ENCODE results near the gene FGFR2.

- TF ChIP-seq, protein P1, sequence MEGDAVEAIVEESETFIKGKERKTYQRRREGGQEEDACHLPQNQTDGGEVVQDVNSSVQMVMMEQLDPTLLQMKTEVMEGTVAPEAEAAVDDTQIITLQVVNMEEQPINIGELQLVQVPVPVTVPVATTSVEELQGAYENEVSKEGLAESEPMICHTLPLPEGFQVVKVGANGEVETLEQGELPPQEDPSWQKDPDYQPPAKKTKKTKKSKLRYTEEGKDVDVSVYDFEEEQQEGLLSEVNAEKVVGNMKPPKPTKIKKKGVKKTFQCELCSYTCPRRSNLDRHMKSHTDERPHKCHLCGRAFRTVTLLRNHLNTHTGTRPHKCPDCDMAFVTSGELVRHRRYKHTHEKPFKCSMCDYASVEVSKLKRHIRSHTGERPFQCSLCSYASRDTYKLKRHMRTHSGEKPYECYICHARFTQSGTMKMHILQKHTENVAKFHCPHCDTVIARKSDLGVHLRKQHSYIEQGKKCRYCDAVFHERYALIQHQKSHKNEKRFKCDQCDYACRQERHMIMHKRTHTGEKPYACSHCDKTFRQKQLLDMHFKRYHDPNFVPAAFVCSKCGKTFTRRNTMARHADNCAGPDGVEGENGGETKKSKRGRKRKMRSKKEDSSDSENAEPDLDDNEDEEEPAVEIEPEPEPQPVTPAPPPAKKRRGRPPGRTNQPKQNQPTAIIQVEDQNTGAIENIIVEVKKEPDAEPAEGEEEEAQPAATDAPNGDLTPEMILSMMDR (IDR thresholded peaks at IDR 0.05) = no peak
- no peak for TF ChIP-seq POLR2A (IDR thresholded peaks at IDR 0.05)
Measured at GRCh38 chr10:121590772-121591171, 7.5 kb downstream of the FGFR2 start.
